SW 1271 (cell line): ENCODE results near the gene PLEKHN1.

Experiments used
- DNase-seq, 2 experiments: peaks; one replicate each; lab custom pipeline; 2025; lab: John Stamatoyannopoulos, UW

PLEKHN1 gene

GRCh38 chr1:929712-930632 lies 36.3 kb upstream of the PLEKHN1 start:
- DNase-seq = no peak

- no peak for DNase-seq
Measured at GRCh38 chr1:930633-931138, 35.6 kb upstream of the PLEKHN1 start.

DNA sequence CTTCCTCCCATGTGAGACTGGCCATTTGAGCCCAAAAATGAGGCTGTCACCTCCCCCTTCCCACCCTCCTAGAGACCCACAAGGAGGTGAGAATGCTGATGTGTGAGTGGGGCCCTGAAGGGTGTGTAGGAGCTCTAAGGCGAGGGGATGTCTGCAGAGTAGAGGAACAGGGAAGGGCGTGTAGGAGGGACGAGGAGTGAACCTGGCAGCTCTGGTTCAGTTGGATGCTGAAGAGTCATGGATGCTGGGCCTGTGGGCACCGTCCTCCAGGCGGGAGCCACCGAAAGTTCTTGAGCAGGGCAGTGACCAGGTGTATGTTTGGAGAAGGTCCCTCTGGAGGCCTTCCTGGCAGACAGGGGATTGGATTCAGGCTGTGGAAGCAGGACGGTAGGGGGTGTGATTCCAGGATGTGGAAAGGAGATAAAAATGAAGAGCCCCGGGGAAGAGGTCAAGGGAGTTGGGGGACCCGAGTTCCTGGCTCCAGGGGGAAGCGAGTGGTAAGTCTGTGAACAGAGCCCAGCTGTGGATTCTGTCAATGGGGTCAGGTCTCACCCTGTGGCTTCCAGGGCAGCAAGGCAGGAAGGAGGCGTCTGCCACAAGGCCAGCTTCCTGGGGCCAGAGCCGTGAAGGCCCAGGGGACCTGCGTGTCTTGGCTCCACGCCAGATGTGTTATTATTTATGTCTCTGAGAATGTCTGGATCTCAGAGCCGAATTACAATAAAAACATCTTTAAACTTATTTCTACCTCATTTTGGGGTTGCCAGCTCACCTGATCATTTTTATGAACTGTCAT lies 34.7 kb upstream of the PLEKHN1 start:
- no peak for DNase-seq

GRCh38 chr1:932173-932510 lies 34.1 kb upstream of the PLEKHN1 start:
- no peak for DNase-seq

- no peak for DNase-seq
Measured at GRCh38 chr1:932776-933602, 33.3 kb upstream of the PLEKHN1 start.

DNA sequence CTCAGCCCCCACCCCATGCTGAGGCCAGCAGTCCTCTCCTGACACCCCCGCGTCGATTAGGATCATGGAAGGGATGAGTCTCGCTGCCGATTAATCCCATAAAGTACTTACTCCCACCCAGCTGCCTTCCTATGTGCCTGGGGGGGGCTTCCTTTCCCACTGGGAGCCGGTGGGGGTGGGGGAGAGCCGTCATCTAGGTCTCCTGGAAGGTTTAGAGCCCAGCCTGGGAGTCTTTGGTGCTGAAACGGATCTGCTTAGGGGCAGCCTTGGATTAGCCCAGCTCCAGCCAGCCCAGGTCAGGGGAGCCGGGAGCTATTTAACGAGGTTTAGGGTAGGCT lies 32.7 kb upstream of the PLEKHN1 start:
- DNase-seq = no peak

- DNase-seq = no peak
Measured at GRCh38 chr1:934991-935750, 31.1 kb upstream of the PLEKHN1 start.

DNA sequence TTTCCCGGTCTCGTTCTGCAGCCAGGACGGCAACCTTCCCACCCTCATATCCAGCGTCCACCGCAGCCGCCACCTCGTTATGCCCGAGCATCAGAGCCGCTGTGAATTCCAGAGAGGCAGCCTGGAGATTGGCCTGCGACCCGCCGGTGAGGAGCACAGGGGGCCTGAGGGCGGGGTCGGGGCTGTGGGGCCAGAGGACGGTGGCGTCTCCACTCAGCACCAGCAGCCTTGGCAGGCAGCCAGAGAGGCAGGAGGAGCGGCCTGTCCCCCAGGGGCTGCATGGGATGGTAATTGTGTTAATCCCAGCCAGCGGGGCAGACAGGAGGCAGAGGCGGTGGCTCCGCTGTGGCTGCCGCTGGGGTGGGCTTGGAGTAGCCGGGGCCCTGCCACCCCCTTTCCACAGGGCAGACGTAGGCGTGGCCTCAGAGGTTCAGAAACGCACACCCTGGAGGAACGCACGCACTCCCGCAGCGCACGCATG lies 30.5 kb upstream of the PLEKHN1 start:
- no peak for DNase-seq

GRCh38 chr1:936348-937264 lies 29.7 kb upstream of the PLEKHN1 start:
- no peak for DNase-seq

DNA sequence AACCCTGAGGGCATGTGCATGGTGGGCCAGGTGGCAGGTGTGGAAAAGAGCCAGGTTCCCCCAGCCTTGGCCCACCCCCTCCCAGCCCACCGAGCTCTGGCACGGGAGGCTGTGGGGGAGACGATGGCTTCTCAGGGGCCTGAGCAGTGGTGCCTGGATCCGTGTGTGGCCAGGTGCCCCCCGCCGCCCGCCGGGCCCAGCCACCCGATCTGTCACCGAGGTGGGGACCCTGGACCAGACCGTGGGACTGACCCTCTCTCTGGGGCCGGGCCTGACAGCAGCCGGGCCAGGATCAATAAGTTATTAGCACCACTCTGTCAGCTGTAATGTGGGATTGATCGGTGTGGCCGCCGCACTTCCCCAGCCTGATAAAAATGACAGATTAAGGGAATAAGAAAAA lies 28.8 kb upstream of the PLEKHN1 start:
- no peak for DNase-seq

DNA sequence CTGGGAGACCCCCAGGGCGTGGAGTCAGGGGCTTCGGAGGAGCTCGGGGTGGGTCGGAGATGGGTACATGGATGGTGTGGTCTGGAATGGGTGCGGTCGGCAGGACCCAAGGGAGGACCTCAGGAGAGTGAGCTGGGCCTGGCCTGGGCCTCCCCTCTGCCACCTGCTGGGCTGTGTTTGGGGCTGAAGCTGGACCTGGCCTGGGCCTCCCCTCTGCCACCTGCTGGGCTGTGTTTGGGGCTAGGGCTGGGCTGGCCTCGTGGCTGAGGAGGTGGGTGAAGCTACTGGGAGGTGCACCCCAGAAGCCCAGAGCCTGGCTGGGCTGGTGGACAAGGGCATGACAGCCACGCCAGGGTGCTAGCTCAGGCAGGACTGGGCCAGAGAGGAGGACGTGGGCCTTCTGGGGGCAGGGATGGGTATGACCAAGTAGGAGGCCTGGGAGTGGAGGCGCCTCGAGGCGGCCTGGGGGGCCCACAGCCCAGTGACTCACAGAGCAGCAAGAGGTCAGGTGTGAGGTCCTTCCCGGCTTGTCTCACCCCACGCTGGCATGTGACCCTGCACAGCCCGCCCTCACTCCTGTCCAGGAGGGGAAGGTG lies 28.1 kb upstream of the PLEKHN1 start:
- DNase-seq = peak in 1 of 2 experiments; percentile 15

- DNase-seq = no peak
Measured at GRCh38 chr1:938711-939489, 27.4 kb upstream of the PLEKHN1 start.

DNA sequence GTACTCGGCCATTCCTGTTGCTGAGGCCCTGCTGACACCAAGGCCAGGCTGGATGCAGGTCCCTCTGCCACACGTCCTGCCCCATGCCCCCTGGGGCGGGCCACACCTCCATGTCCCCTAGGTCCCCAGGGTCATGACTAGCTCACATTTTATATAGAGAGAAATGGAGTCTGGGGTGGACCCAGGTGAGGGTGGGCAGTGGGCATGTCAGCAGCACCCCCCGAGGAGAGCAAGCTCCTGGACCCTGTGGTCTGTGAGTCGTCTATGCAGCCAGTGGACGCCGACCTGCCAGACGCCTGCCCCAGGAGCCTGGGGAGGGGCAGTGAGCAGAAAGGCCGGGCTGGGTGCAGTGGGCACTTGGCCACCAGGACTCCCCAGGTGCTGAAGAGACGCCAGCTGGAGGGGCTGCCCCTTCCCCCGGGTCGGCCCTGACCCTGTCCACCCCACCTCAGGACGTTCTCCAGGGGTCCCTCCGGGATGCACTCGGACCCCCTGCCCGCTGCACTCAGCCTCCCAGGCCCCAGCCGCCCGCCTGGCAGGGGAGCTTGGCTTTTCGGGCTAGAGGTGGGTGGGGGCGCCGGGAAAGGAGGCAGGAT lies 26.7 kb upstream of the PLEKHN1 start:
- DNase-seq = no peak

- DNase-seq = no peak
Measured at GRCh38 chr1:940107-941014, 25.9 kb upstream of the PLEKHN1 start.

GRCh38 chr1:941015-941587 lies 25.2 kb upstream of the PLEKHN1 start:
- DNase-seq = no peak

DNA sequence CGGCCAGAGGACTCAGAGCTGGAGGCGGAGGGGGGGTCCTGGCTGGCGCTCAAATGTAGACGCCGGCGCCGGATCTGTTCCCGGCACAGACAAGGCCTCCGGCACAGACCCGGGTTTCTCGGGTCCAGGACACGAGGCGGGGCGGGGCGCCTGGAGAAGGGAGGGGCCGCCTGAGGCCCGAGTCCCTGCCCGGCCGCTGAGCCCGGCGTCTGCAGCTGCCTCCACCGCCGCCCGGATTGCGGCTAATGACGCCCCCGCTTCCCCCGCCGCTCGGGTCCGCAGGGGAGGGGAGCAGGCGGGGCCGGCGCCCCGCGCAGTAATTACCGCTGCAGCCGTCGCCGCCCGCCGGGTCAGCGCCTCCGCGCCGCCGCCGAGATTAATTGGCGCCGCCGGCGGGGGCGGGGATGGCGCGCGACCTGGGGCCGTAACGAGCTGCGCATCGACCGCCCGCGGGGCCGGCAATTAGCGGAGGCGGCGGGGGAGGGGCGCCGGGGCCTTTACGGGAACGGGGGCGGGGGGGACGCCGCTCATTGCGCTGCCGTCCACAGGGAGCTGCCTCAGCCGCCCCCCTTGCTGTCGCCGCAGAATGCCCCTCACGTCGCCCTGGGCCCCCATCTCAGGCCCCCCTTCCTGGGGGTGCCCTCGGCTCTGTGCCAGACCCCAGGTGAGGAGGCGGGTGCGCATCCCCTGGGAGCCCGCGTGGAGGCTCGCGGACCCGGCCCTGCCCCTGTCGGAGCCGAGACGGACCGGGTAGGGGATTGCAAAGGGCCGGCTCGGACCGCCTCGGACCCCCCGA lies 24.5 kb upstream of the PLEKHN1 start:
- peak in 1 of 2 experiments; percentile 20 for DNase-seq
